Right lobe of liver (tissue), 4 donors: ENCODE measurements around the gene WDR91.

Experiments
- POLR2A ChIP-seq: fragments of 450-650 bp; IDR thresholded peaks from one replicate; pipeline ENCODE4 v1.6.1; 2017; ENCODE audit warnings: antibody characterized with exemption, mild to moderate bottlenecking
- TF ChIP-seq, protein P1 (sequence below), 4 donors: fragments of 200-600 bp in 3 of 4; fragments of 450-650 bp in 1 of 4; IDR thresholded peaks; one replicate each; pipeline versions ENCODE4 v1.5.1 to v1.8.0; 2016 to 2022; ENCODE audit warnings: antibody characterized with exemption in 4 of 4, mild to moderate bottlenecking in 2 of 4
- donor health status: DM: no; HTN: no; CAD: no.
- donor health status: DM: no; HTN: no; CAD: no.
- donor health status: DM: no; HTN: yes; CAD: no.

DNA sequence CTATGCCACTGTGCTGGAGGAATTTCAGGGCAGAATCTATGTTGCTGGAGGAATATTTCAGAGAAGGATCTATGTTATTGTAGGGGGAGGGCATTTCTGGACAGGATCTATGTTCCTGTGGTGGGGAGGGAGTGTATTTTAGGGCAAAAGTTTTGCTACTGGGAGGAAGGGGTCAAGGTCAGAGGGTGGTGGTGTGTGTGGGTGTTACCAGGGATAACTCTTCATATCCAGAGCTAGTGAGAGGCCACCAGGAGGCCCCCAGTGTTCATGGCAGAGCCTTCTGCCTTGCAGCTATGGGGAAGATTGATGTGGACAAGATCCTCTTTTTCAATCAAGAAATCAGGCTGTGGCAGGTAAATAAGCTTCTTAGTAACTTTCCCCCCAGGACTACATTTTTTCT, 20.4 kb upstream of the WDR91 start:
- TF ChIP-seq, protein P1, sequence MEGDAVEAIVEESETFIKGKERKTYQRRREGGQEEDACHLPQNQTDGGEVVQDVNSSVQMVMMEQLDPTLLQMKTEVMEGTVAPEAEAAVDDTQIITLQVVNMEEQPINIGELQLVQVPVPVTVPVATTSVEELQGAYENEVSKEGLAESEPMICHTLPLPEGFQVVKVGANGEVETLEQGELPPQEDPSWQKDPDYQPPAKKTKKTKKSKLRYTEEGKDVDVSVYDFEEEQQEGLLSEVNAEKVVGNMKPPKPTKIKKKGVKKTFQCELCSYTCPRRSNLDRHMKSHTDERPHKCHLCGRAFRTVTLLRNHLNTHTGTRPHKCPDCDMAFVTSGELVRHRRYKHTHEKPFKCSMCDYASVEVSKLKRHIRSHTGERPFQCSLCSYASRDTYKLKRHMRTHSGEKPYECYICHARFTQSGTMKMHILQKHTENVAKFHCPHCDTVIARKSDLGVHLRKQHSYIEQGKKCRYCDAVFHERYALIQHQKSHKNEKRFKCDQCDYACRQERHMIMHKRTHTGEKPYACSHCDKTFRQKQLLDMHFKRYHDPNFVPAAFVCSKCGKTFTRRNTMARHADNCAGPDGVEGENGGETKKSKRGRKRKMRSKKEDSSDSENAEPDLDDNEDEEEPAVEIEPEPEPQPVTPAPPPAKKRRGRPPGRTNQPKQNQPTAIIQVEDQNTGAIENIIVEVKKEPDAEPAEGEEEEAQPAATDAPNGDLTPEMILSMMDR (IDR thresholded peaks at IDR 0.05) = no peak
- TF ChIP-seq POLR2A = no peak
